OCI-LY1 (cell line): ENCODE results near the gene MCRS1.
"Not testable (repeated sequence)": the region's sequence is repeated elsewhere in the genome, so short reads cannot be mapped to it uniquely, and the experiment has no call there.

Source experiments
- H2AFZ ChIP-seq: fragments of 200-600 bp; sonication (generic), shearing (Covaris generic); 2 replicates; pipeline ENCODE4 v1.6.0; 2014; ENCODE audit warnings: antibody characterized with exemption, mild to moderate bottlenecking, low read length
- H3F3A ChIP-seq: fragments of 200-600 bp; sonication (generic), shearing (Covaris generic); 2 replicates; pipeline ENCODE4 v1.6.0; 2014; ENCODE audit warnings: mild to moderate bottlenecking, antibody characterized with exemption, low read length, moderate library complexity; ENCODE audit not compliant: insufficient read depth
- H3K27ac ChIP-seq: fragments of 200-600 bp; sonication (generic); 2 replicates; pipeline ENCODE4 v1.5.1; 2014; ENCODE audit warnings: low read length, mixed run types, mild to moderate bottlenecking, low read depth; ENCODE audit not compliant: poor library complexity, severe bottlenecking
- H3K27me3 ChIP-seq: fragments of 200-600 bp; sonication (generic); 2 replicates; pipeline ENCODE4 v1.6.0; 2014; ENCODE audit warnings: antibody characterized with exemption, mild to moderate bottlenecking, low read length, moderate library complexity; ENCODE audit not compliant: insufficient read depth
- H3K36me3 ChIP-seq: fragments of 200-600 bp; sonication (generic); 2 replicates; pipeline ENCODE4 v1.6.1; 2014; ENCODE audit warnings: mild to moderate bottlenecking, antibody characterized with exemption, low read length, moderate library complexity, mixed read lengths; ENCODE audit not compliant: insufficient read depth
- H3K4me1 ChIP-seq: fragments of 200-600 bp; sonication (generic); 2 replicates; pipeline ENCODE4 v1.5.1; 2014; ENCODE audit warnings: mild to moderate bottlenecking, low read length, moderate library complexity; ENCODE audit not compliant: insufficient read depth, severe bottlenecking
- H3K4me2 ChIP-seq: fragments of 200-600 bp; sonication (generic), shearing (Covaris generic); 2 replicates; pipeline ENCODE4 v1.6.1; 2014; ENCODE audit warnings: low read length
- H3K4me3 ChIP-seq: fragments of 200-600 bp; sonication (generic); 2 replicates; pipeline ENCODE4 v1.5.1; 2014; ENCODE audit warnings: low read length, low read depth, mild to moderate bottlenecking, mixed read lengths; ENCODE audit not compliant: poor library complexity, severe bottlenecking
- H3K79me2 ChIP-seq: fragments of 200-600 bp; shearing (Covaris generic); 2 replicates; pipeline ENCODE4 v1.6.1; 2016; ENCODE audit warnings: mixed run types, low read length, mixed read lengths; ENCODE audit not compliant: insufficient read depth
- H3K9ac ChIP-seq: fragments of 200-600 bp; sonication (generic), shearing (Covaris generic); 2 replicates; pipeline ENCODE4 v1.6.1; 2014; ENCODE audit warnings: mild to moderate bottlenecking, low read length, mixed read lengths
- H3K9me2 ChIP-seq: fragments of 200-600 bp; sonication (generic), shearing (Covaris generic); 2 replicates; pipeline ENCODE4 v1.6.1; 2014; ENCODE audit warnings: low read depth, mild to moderate bottlenecking, low read length, mixed read lengths
- H3K9me3 ChIP-seq: fragments of 200-600 bp; shearing (Covaris generic); 2 replicates; pipeline ENCODE4 v1.6.1; 2014; ENCODE audit warnings: low read length, mixed read lengths
- H4K20me1 ChIP-seq: fragments of 200-600 bp; sonication (generic), shearing (Covaris generic); 2 replicates; pipeline ENCODE4 v1.6.0; 2016; ENCODE audit warnings: mild to moderate bottlenecking, low read length; ENCODE audit not compliant: insufficient read depth
- EZH2 ChIP-seq: fragments of 200-600 bp; sonication (generic), shearing (Covaris generic); IDR thresholded peaks from 2 replicates; pipeline ENCODE4 v1.8.0; 2017; ENCODE audit warnings: borderline replicate concordance, mixed run types, mild to moderate bottlenecking, antibody characterized with exemption, low read length, moderate library complexity, mixed read lengths
- TF ChIP-seq, protein P1 (sequence below): fragments of 200-600 bp; sonication (generic), shearing (Covaris generic); IDR thresholded peaks from 2 replicates; pipeline ENCODE4 v1.5.1; 2017; ENCODE audit warnings: mild to moderate bottlenecking, antibody characterized with exemption, low read length, moderate library complexity, mixed read lengths

MCRS1 gene

DNA sequence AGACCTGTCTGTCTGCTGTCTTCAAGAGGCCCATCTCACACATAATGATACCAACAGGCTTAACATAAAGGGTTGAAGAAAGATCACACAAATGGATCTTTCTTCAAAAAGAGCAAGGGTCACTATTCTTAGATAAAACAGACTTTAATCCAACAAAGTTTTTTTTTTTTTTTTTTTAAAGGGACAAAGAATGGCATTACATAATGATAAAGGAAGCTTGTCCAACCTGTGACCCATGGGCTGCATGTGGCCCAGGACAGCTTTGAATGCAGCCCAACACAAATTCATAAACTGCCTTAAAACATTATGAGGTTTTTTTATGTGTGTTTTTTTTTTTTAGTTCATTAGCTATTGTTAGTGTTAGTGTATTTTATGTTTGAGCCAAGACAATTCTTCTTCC lies 44.3 kb upstream of the MCRS1 start:
- H3K4me3 ChIP-seq, result no peak overlapping the region
- H3K4me2 ChIP-seq, result no peak overlapping the region
- H3K4me1 ChIP-seq, result no peaks in the 10 kb centered on the region
- H3F3A ChIP-seq, result no peaks in the 10 kb centered on the region
- H3K27me3 ChIP-seq, result no peaks in the 10 kb centered on the region
- H4K20me1 ChIP-seq, result no peaks in the 10 kb centered on the region
- H3K36me3 ChIP-seq, result no peaks in the 10 kb centered on the region
- no peaks in the 10 kb centered on the region for H3K9me2 ChIP-seq
- TF ChIP-seq, protein P1, sequence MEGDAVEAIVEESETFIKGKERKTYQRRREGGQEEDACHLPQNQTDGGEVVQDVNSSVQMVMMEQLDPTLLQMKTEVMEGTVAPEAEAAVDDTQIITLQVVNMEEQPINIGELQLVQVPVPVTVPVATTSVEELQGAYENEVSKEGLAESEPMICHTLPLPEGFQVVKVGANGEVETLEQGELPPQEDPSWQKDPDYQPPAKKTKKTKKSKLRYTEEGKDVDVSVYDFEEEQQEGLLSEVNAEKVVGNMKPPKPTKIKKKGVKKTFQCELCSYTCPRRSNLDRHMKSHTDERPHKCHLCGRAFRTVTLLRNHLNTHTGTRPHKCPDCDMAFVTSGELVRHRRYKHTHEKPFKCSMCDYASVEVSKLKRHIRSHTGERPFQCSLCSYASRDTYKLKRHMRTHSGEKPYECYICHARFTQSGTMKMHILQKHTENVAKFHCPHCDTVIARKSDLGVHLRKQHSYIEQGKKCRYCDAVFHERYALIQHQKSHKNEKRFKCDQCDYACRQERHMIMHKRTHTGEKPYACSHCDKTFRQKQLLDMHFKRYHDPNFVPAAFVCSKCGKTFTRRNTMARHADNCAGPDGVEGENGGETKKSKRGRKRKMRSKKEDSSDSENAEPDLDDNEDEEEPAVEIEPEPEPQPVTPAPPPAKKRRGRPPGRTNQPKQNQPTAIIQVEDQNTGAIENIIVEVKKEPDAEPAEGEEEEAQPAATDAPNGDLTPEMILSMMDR, result no peak
- TF ChIP-seq EZH2, result no peak
- no peaks in the 10 kb centered on the region for H3K79me2 ChIP-seq
- H3K9me3 ChIP-seq, result no peaks in the 10 kb centered on the region
- H3K27ac ChIP-seq, result no peak overlapping the region
- H2AFZ ChIP-seq, result no peak overlapping the region
- H3K9ac ChIP-seq, result no peak overlapping the region

DNA sequence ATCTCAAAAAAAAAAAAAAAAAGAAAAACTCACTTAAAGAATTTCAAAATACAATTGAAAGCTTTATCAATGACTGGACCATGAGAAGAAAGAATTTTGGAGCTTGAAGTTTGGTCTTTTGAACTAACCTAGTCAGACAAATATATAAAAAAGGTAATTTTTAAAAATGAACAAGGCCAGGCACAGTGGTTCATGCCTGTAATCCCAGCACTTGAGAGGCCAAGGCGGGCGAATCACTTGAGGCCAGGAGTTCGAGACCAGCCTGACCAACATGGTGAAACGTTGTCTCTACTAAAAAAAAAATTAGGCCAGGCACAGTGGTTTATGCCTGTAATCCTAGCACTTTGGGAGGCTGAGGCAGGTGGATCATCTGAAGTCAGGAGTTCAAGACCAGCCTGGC lies 42.8 kb upstream of the MCRS1 start:
- not testable (repeated sequence) for H3K27ac ChIP-seq, H4K20me1 ChIP-seq, H3F3A ChIP-seq, H3K79me2 ChIP-seq, H3K9me3 ChIP-seq, H3K4me1 ChIP-seq, H2AFZ ChIP-seq, H3K9me2 ChIP-seq, H3K9ac ChIP-seq, H3K4me2 ChIP-seq, H3K27me3 ChIP-seq, H3K36me3 ChIP-seq, H3K4me3 ChIP-seq

- no peak overlapping the region for H3K27ac ChIP-seq
- H2AFZ ChIP-seq, result no peak overlapping the region
- no peak overlapping the region for H3K4me2 ChIP-seq
- no peak overlapping the region for H3K9ac ChIP-seq
- TF ChIP-seq, protein P1, result peak; percentile 20; the same call in 1 of the 2 replicates
- TF ChIP-seq EZH2, result no peak
- H3K79me2 ChIP-seq, result no peaks in the 10 kb centered on the region
- no peaks in the 10 kb centered on the region for H3F3A ChIP-seq
- no peak overlapping the region for H3K4me3 ChIP-seq
- no peaks in the 10 kb centered on the region for H3K9me3 ChIP-seq
- H4K20me1 ChIP-seq, result no peaks in the 10 kb centered on the region
- H3K27me3 ChIP-seq, result no peaks in the 10 kb centered on the region
- no peaks in the 10 kb centered on the region for H3K36me3 ChIP-seq
- H3K4me1 ChIP-seq, result no peaks in the 10 kb centered on the region
- H3K9me2 ChIP-seq, result no peaks in the 10 kb centered on the region
Observed at GRCh38 chr12:49609875-49610154, 41.9 kb upstream of the MCRS1 start.

GRCh38 chr12:49609059-49609874 lies 41.3 kb upstream of the MCRS1 start:
- H3K9me3 ChIP-seq, result no peaks in the 10 kb centered on the region
- no peak for TF ChIP-seq EZH2
- no peak overlapping the region for H2AFZ ChIP-seq
- no peaks in the 10 kb centered on the region for H3K9me2 ChIP-seq
- H3K4me3 ChIP-seq, result no peak overlapping the region
- H3K27me3 ChIP-seq, result no peaks in the 10 kb centered on the region
- no peak overlapping the region for H3K27ac ChIP-seq
- H4K20me1 ChIP-seq, result no peaks in the 10 kb centered on the region
- H3K36me3 ChIP-seq, result no peaks in the 10 kb centered on the region
- no peak overlapping the region for H3K9ac ChIP-seq
- H3F3A ChIP-seq, result no peaks in the 10 kb centered on the region
- H3K4me1 ChIP-seq, result no peaks in the 10 kb centered on the region
- no peak overlapping the region for H3K4me2 ChIP-seq
- H3K79me2 ChIP-seq, result no peaks in the 10 kb centered on the region

DNA sequence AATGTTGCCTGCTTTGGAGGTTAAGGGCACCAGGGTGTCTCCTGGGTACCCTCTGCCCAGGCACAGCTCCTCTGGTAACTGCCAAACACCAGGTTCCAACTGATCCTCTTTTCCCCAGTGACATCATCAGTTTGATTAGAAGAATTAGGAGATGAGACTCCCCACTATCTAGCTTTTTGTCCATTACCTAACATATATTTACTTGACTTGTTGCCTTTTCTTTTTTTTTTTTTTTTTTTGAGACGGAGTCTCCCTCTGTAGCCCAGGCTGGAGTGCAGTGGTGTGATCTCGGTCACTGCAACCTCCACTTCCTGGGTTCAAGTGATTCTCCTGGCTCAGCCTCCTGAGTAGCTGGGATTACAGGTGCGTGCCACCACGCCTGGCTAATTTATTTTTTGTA lies 37.6 kb upstream of the MCRS1 start, which contains the start of gene FAM186B:
Gene FAM186B (minus strand): TSS at position 101 of the 400 bp plus-strand sequence. CDS start 162 bp downstream, outside the sequence.
- not testable (repeated sequence) for H3K9me2 ChIP-seq, H3K9me3 ChIP-seq, H2AFZ ChIP-seq, H3K4me2 ChIP-seq, H3K4me1 ChIP-seq, H3K9ac ChIP-seq, H3K36me3 ChIP-seq, H3K27me3 ChIP-seq, H3K27ac ChIP-seq, H3F3A ChIP-seq, H4K20me1 ChIP-seq, H3K4me3 ChIP-seq, H3K79me2 ChIP-seq
